RPMI7951 (cell line): ENCODE data around the gene ARNT2. TPM values are rescaled to one million over a fixed set of nuclear protein-coding genes. Genes with fewer than 3 reads are reported as not detected.

Experiments
- DNase-seq: peaks from one replicate; pipeline ENCODE4 v3.0.0-alpha.2; 2012; ENCODE audit warnings: low read depth
- total RNA-seq: library from RNA; depleted of rRNA; stranded (reverse); fragments of >200 nt; shearing (Covaris generic); gene quantifications from 2 replicates; pipeline ENCODE4 v1.2.3, GENCODE V29; 2014

Gene ARNT2
- total RNA-seq, 1 experiment from 2014 or later: 2.3 TPM

GRCh38 chr15:80594091-80594889 is 190.1 kb downstream of the ARNT2 start:
- no peak for DNase-seq

DNA sequence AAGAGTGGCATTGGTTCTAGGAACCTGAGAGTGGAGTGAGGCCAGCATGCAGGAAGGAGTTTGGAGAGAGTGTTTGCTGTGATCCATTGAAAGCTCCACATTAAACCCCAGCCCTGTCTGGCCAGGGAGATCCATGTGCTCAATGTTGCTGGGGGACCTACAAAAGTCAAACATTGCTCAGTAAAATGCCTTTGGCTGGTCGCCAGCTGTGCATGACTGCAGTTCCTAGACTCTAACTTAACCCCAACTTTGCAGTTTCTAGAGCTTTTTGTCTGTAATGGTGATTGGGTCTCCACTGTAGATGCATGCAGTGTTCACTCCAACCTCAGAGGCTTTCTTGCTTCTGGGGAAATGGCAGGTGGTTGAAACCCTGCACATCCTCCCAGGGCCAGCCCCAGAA is 191.2 kb downstream of the ARNT2 start:
- DNase-seq: no peak

GRCh38 chr15:80596521-80596976 is 192.4 kb downstream of the ARNT2 start:
- DNase-seq: peak; percentile 49

DNA sequence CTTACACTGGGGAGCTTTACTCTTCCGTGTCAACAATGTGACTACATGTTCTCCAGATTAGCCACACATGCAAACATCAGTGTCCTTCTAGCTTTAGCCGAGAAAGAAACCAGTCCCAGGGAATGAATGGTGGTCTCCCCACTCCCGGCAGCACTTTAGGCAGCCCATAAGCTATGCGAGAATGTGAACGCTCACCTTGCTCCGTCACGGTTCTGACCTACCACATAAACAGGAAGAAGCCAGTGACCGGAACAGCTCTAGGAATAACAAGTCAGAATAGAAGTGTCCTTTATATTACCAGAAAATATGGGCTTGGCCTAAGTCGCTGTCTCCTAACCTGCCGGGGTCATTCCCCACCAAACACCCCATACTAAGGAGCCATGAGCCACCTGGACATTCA is 192.9 kb downstream of the ARNT2 start:
- DNase-seq: no peak

DNA sequence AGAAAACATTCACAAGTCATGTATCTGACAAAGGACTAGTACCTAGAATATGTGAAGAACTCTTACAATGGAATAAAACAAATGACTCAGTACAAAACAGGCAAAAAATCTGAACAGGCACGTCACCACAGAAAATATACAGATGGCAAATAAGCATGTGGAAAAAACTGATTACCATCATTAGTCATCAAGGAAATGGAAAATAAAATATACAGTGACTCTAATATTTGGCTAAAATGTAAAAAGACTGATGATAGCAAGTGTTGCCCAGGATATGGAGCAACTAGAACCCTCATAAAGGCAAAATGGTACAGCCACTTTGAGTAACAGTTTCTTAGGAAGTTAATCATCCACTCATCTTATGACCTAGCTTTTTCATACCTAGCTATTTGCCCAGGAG is 195.2 kb downstream of the ARNT2 start:
- peak; percentile 71 for DNase-seq

DNA sequence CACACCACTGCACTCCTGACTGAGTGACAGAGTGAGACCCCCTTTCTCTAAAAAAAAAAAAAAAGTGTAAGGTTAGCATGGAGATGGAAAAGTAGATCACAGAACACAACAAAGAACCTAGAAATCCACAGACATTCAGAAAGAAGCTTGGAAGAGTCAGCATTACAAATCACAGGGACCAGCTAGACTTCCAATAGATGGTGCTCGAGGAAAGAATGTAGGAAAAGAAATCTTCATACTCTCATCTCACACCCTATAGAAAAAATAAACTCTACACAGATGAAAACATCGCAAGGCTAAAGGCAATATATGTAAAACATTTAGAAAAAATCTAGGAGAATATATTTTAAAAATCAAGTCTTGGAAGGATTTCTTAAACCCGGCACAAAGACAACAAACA is 196.4 kb downstream of the ARNT2 start:
- no peak for DNase-seq

GRCh38 chr15:80601256-80601655 is 197.1 kb downstream of the ARNT2 start:
- no peak for DNase-seq

DNA sequence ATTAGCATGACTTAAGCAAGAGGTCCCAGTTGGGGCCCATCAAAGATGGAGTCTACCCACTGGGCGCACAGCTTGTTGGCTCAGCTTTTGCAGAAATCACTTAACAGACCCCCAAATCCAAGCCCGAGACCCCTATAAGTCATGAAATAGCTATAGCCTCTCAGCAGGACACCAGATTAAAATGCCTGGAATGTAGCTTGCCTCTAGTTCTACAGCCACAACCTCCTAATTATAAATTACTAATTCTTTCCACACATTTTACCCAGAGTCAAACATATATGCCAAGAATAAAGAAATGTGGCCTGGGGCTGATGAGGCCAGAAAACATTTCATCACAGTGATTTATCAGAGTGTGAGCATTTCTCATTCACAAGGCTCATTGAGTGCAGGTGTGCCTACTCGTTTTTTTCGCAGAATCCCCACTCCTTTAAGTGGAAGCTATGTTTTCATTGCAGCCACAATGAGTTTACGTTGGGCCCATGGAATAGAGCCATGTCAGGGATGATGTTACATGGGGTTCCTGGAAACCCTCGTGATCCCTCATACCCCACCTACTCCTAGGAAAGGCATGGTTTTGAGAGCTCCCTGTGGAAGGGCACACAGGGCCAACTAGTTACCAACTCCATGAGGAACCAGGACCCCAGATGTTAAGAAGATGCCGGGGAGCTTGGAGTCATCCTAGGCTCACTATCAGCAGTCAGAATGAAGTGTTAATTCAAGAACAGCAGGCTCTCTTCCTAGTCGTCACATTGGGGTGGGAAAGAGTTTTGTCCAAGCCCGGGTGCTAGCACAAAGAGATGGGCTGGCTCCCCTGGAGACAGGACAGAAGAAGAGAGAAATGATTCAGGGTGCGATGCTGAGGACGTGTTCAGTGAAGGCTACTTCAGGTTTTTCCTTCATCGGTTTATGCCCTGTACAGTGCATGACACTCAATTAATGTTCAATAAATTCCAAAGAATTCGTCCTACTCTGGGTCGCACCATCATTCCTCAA is 200.7 kb downstream of the ARNT2 start:
- DNase-seq: peak; percentile 65

DNA sequence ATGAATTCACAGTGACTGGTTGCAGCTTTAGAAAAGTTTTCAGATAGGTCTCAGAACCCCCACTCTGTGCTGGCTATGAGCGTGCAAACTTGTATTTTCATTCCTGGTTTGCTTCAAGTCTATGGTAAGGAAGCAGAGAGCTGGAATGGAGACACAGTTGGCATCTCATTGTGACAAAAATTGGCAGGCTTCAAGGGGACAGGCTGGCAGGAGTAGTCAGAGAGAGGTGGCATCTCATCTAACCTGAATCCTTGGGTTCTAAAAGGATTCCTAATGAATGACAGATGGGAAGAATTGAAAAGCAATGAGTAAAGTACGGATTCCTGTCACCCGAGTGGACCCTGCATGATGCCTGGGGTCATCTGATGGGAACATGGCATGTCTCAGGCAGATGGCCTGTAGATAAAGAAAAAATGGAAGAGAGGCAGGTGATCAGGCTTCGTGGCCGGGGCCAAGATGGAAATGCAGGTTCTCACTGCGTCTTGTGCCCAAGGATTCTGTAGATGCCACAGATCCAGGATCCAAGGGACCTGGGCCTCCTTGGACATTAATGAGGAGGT is 201.5 kb downstream of the ARNT2 start:
- DNase-seq: no peak

DNA sequence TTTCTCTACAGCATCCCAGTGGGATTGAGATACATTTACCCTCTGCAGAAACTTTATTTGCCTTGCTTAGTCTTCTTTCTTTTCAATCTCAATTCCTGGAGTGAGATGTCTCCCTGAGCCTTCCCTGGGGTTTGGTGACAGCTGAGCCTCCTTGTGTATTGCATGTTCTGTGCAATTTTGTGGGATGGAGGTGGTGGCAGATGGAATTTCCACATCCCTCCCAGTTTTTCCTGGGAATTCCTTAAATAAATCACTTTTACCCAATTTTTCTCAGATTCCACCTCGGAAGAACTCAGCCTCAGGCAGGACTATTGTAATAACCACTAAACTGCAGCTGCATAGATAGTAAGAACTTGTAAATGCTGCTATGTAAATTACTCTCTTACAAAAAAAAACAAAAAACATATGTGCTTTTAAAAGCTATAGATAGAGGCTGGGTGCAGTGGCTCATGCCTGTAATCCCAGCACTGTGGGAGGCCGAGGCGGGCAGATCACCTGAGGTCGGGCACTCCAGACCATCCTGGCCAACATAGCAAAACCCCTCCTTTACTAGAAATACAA is 202.4 kb downstream of the ARNT2 start:
- peak; percentile 75 for DNase-seq

DNA sequence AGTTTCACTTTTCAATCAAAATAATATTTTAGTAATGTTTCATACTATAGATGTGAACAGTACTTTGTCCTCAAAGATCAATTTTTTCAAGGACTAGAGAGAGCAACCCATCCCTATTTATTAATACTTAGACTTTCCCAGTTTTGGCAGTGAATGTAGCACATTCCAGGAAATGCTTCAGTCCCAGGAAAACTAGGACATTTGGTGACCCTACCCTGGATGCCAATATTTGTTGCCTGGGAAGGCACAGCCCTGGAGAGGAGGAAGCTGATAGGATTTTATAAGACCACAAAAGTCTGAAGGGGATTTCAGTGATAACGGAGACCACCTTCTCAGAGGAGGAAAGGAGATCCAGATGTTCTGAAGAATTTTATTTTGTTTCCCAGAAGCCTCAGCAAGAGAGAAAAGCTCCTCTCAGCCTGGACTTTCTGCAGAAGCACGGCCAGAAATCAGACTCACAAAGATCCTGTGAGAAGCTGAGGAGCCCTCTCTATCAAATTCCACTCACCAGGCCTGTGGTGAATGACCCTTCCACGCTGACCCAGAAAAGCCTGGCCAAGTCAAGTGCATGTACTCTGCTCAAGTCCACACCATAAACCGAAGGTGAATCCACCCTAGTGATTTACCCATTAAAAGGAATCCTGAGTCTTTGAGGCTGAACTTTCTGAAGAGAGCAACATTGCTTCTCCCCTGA is 203.3 kb downstream of the ARNT2 start:
- no peak for DNase-seq

- DNase-seq: no peak
Observed at GRCh38 chr15:80608688-80609087, 204.5 kb downstream of the ARNT2 start.

GRCh38 chr15:80609091-80609490 is 204.9 kb downstream of the ARNT2 start:
- no peak for DNase-seq

DNA sequence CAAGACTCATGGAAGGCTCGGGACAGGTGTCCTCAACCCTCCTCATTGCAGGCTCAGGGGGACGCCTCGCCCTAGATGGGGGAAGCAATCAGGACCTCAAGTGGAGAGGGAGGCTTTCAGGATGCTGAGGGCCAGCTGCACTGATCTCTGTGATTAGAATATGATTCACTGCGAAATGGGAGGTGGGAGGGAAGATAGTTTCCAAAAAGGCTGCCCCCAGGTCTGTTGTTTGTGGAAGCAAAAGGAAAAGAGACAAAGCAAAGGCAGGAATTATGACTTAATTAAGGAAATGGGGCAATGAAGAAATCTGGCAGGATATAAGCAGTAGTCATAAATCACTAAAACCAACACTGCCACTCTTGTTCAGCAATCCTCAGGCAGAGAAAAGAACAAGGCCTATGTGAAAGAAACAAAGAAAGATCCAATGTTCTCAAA is 205.3 kb downstream of the ARNT2 start:
- peak; percentile 80 for DNase-seq

- no peak for DNase-seq
Observed at GRCh38 chr15:80611543-80612080, 207.4 kb downstream of the ARNT2 start.

DNA sequence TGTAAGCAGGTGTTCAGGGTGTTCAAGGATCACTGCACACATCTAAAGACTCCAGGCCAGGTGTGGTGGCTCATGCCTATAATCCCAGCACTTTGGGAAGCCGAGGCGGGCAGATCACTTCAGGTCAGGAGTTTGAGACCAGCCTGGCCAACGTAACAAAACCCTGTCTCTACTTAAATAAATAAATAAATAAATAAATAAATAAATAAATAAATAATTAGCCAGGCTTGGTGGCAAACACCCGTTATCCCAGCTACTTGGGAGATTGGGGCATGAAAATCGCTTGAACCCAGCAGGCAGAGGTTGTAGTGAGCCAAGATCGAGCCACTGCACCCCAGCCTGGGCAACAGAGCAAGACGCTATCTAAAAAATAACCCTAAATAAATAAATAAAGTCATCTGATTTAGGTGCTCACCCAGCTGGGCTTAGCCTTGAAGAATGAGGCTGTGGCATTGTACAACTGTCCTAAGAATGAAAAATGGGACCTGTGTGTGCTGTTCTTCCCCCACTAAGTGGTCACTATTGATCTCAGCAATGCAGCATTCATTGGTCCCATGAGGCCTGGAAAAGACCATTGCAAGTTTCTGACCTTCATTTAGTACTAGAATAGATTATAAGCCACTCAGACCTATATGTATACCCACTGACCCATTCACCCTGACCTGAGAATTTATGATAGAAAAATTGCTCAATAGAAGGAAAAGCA is 208.1 kb downstream of the ARNT2 start:
- DNase-seq: no peak

DNA sequence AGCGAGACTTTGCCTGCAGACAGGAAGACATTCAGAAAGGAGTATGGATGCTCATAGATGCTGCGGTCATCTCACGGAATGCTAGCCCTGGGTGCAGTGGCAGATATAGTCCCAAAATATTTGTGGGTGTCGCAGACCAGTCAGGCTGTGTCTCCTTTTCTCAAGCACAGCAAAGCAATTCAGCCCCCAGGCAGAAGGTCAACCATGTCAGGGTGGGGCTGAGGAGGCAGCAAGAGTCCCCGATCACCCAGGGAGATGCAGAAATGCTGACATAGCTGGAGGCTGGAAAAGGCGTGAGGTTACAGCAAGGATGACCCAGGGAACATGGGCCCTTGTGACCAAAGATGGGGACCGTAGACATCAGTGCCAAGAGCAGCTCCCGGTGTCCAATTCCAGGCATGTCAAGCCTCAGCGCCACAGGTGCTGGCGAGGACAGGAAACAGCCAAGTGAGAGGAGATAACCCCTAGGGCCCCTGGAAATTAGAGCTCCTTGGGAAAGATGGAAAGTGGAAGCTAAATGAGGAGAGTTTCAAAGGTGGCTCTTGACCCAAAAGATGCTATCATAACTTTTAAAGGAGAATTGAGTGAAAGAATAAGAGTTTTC is 209.7 kb downstream of the ARNT2 start:
- DNase-seq: no peak

DNA sequence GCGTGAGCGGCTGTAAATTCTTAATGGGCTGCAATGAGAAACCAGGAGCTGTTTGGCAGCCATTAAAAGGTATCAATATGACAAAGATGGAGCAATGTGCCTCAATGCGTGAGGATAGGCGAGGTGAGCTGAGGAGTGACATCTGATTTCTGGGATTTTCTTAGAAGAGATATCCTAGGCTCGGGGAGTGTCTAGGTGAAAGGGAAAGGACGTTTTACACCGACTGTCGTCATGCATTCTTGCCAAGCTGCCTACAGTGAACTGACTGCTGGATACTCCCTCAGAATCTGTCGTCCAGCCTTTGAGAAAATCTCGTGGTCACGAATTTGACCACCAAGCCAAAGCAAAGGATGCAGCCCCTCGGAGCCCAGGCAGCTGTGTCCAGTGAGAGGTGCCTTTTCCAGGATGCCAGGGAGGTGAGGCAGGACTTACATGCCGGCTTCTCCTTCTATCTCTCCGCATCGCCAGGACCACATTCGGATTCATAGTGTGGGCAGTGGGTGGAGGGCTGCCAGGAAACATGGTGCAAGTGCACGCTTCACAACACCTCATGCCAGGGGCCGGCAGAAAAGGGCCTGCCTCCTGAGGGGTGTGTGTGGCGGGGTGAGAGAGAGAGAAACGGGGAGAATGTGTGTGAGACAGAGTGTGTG is 210.7 kb downstream of the ARNT2 start:
- DNase-seq: no peak

GRCh38 chr15:80615361-80615736 is 211.2 kb downstream of the ARNT2 start:
- DNase-seq: no peak
